KBM-7 (cell line): ENCODE data around the gene SMIM13.
A peak's percentile ranks its signal among the peaks of the same experiment; 100 is the strongest.

Experiments
- DNase-seq: peaks from one replicate; pipeline ENCODE4 v3.0.0-alpha.2; 2015
- in situ Hi-C: fragments of 300-500 bp; cut with MboI; formaldehyde crosslinking; loops from 2 replicates; pipeline ENCODE4 v1.14.3; 2020; ENCODE audit warnings: low sequenced_read_pairs, low pct_unique_long_range_greater_than_20kb, mixed read lengths

Gene SMIM13

DNA sequence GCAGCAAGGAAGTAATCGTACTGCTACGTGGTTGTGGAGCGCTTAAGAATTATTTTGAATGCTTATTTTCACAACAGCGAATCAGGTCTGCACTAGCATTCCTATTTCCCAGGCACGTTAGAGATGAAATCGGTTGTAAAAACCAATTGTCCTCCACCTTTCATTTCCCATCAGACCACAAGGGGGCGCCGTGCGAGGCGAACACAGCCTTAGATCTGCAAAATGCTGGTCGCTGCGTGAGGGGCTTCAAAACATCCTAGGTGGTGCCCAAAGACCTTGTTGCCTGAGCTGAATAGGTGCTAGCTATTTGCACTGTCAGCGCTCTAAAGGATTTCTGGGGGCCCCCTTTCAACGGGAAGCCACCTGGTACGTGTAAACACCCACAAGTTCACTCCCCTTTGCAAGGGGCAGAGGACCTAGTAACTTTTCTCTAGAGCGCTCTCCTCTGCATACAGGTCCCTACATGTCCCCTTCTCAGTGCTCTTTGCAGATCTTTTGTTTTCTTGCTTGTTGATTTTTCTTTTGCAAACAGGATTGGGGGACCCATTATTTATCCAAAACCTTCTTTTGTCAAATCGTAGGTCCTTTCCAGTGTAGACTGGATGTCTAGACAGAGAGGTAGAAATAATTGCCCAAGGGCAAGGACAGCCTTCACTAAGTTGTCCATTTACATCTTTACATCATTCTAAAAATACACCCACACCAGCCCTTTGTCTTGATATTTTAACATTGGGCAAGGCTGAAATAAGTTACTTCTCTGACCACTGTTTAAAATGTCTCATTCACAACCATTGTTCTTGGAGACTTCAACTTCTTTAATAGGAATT lies 79.1 kb downstream of the SMIM13 start:
- peak; percentile 77 for DNase-seq
- in situ Hi-C loops, result no loop called here

GRCh38 chr6:11174242-11174611 lies 80.6 kb downstream of the SMIM13 start:
- peak; percentile 49 for DNase-seq

DNA sequence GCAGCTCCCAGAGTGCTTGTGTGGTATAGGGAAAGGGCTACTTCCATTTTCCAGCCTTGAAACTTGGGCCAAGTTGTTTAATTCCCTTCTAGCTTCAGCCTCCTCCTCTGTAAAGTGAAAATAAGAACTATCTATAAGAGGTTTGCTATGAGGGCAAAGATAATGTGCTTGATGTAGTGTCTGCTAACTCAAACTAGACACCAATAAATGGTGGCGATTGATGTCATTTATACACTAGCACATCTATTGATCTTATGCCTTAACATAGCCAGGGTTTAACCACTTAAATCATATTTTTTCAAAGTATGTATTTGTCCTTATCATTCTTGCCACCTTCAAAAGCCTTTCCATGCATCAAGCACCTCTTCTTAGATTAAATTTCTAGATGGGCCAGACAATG lies 83.6 kb downstream of the SMIM13 start:
- in situ Hi-C loops, result no loop called here

More at GRCh38 chr6:11174242-11174611, 80.6 kb downstream of the SMIM13 start:
- in situ Hi-C loops, result no loop called here

GRCh38 chr6:11179088-11179418 lies 85.4 kb downstream of the SMIM13 start:
- no peak for DNase-seq
- in situ Hi-C loops, result no loop called here

More for the DNA sequence above, 83.6 kb downstream of the SMIM13 start:
- DNase-seq, result no peak

GRCh38 chr6:11179419-11180202 lies 86.0 kb downstream of the SMIM13 start:
- DNase-seq, result no peak
- in situ Hi-C loops, result no loop called here

DNA sequence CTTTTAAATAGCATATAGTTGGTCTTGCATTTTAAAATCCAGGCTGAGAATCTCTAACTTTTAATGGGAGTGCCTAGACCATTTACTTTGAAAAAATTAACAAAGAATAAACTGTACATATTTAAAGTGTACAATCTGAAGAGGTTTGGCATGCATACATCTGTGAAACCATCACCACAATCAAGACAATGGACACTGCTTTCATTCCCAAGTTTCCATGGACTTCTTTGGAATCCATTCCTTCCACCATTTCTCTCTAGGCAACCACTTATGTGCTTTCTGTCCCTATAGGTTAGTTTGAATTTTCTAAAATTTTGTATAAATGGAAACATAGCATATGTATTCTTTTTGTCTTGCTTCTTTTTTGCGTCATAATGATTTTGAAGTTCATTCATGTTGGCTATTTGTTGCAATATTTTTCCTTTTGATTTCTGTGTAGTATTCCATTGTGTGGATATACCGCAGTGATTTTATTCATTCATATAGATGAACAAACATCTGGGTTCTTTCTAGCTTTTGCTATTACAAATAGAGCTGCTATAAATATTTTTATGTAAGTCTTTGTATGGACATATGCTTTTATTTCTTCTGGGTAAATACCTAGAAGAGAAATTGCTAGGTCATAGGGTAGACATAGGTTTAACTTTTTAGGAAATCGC lies 88.0 kb downstream of the SMIM13 start:
- no peak for DNase-seq
- in situ Hi-C loops, result no loop called here

DNA sequence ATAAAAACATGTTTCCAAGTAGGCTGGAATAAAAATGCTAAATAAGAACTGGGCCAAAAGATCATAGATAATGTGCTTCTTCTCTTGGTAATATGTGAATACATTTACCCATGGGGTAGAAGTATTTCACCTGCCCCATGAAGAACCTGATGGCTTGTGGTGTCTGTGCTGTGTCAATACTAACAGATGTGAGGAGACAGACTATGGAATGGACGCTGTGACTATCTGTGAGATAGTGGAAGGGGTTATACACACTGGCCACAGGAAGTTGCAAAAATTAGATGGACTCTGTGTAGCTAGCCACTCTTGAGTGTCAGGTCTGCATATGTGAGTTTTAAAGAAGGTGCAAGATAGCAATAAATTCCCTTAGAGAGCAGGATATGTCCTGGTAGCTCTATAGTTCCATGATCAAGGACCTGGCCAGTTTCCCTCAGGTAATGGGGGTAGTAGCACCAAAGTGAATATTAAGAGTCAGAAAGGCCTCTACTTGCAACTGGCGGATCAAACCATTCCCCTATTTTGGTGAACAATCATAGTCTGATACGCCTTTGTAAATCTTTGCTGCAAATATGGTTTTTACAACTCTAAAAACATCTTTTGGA lies 90.2 kb downstream of the SMIM13 start:
- DNase-seq, result no peak
- in situ Hi-C loops, result no loop called here

- DNase-seq, result no peak
- in situ Hi-C loops, result no loop called here
Observed at GRCh38 chr6:11185204-11185842, 91.7 kb downstream of the SMIM13 start.

DNA sequence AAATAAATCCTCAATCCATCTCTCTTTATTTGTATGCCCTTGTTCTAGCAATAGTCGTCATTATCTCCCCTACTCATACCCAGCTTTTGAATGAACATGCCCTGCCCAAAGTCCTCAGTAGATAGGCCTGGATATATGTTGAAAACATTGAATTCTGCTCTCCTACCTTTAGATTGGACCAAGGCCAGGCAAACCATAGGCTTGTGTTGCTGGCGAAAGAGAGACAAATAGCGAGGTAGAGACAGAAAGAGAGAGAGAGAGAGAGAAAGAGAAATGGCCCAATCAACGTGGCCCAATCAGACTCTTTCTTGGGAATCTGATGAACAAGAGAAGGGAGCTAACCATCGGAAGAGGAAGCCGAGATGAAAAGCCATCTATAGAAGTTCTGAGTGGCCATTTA lies 93.7 kb downstream of the SMIM13 start:
- in situ Hi-C loops, result no loop called here
- DNase-seq, result no peak
